Measurements from ENCODE around the gene TTLL13.

DNA sequence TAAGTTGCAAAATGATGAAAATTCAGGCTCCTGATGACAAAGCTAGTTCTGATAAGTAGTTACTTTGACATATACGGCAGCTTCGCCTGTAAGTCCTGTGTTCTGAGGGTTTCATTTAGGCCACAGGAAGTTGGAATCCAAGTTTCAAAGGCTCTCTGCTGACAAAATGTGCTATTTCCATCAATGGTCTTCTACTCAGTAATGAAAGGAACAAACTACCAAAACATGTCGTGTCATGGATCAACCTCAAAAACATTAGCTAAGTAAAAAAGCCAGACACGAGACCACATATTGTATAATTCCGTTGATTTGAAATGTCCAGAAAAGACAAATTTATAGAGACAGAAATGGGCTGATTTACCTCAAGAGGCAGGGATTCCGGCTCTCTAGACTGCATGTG lies 38.6 kb downstream of the TTLL13 start:
- TF ChIP-seq, protein P1, sequence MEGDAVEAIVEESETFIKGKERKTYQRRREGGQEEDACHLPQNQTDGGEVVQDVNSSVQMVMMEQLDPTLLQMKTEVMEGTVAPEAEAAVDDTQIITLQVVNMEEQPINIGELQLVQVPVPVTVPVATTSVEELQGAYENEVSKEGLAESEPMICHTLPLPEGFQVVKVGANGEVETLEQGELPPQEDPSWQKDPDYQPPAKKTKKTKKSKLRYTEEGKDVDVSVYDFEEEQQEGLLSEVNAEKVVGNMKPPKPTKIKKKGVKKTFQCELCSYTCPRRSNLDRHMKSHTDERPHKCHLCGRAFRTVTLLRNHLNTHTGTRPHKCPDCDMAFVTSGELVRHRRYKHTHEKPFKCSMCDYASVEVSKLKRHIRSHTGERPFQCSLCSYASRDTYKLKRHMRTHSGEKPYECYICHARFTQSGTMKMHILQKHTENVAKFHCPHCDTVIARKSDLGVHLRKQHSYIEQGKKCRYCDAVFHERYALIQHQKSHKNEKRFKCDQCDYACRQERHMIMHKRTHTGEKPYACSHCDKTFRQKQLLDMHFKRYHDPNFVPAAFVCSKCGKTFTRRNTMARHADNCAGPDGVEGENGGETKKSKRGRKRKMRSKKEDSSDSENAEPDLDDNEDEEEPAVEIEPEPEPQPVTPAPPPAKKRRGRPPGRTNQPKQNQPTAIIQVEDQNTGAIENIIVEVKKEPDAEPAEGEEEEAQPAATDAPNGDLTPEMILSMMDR (IDR thresholded peaks at IDR 0.05 in 2 of 3, conservative IDR thresholded peaks at IDR 0.05 in 1 of 3; ENCODE audit: borderline replicate concordance in 1 of 3, insufficient read depth in 1 of 3, low read depth in 2 of 3, low read length in 2 of 3), result no peak
- TF ChIP-seq CEBPB (IDR thresholded peaks at IDR 0.05; ENCODE audit: low read depth), result no peak
